NCI-H1417 (cell line): ENCODE data around the gene SPIN1.

Source experiments
- DNase-seq, 3 experiments: peaks; one replicate each; lab custom pipeline; 2025; lab: John Stamatoyannopoulos, UW

Gene SPIN1

DNA sequence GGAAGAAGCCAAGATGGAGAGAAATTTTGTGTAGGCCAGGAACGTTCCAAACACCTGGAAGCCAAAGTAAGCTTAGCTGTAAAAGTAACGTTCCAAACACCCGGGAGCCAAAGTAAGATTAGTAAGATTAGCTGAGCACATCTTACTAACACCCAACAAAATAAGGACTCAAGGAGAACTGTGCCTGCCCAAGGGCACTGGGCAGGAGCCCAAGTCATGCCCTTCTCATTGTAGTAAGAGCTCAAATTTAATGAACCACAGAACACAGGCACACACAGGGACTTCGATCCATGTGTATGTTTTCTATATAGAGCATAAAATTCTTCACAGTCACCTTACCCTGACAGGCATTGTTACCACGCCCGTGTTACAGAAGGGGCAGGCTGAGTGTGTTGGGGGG, 110.6 kb downstream of the SPIN1 start:
- no peak for DNase-seq

GRCh38 chr9:88501086-88501485, 112.8 kb downstream of the SPIN1 start:
- DNase-seq = no peak

GRCh38 chr9:88502552-88503034, 114.3 kb downstream of the SPIN1 start:
- no peak for DNase-seq

DNA sequence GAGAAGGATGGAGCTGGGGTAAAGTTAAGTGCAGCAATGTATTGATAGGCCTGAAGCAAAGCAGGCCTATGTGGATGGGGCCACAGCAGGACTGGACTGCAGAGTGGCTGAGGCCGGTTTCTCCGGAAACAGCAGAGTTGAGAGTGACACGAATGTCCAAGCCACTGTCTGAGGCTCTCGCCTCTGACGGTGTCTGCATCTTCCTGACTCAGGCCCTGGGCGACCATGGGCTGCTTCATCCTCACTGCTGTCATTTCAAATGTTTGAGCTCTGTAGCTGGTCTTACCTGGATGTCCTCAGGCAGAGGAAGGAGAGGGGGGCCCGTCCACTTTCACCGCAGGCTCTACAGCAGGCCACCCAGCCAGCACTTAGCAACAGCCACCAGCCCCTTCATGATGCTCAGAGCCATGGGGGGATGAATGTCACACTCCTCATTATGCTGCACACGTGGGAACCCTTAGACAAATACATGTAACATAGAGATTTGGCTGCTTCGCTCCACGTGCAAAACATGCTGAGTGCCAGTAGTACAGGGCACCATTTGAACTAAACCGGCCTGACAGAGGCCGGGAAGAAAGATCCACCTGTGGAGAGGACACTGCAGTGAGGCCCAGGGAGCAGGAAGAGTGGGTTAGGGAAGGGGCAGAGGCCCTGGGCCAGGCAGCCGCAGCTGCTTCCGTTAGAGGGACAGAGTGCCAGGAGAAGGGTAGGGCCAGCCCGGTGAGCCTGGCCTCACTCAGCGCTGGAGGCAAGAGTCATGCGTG, 115.0 kb downstream of the SPIN1 start:
- no peak for DNase-seq

GRCh38 chr9:88503845-88504764, 115.9 kb downstream of the SPIN1 start:
- no peak for DNase-seq

- no peak for DNase-seq
Measured at GRCh38 chr9:88508326-88508725, 120.1 kb downstream of the SPIN1 start.

DNA sequence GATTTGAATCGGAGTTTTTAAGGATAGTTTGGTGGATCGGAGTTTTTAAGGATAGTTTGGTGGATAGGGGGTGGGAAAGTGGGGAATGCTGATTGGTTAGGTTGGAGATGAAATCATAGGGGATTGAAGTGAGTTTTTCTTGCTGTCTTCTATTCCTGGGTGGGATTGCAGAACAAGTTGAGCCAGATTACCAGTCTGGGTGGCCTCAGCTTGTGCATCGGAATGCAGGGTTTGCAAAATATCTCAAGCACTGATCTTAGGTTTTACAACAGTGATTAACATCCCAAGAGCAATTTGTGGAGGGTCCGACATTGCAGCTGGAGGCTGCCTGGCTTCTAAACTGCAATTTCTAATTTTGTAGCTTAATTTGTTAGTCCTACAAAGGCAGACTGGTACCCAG, 123.7 kb downstream of the SPIN1 start:
- no peak for DNase-seq

DNA sequence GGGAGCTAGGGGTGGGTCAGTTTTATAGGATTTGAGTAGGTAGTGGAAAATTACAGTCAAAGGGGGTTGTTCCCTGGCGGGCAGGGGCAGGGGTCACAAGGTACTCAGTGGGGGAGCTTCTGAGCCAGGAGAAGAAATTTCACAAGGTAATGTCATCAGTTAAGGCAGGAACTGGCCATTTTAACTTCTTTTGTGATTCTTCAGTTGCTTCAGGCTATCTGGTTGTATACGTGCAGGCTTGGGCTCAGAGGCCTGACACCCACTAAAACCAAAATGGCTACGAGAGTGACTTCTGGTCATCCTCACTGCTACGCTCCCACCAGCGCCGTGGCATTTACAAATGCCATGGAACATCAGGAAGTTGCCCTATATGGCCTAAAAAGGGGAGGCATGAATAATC, 126.0 kb downstream of the SPIN1 start:
- DNase-seq = no peak

DNA sequence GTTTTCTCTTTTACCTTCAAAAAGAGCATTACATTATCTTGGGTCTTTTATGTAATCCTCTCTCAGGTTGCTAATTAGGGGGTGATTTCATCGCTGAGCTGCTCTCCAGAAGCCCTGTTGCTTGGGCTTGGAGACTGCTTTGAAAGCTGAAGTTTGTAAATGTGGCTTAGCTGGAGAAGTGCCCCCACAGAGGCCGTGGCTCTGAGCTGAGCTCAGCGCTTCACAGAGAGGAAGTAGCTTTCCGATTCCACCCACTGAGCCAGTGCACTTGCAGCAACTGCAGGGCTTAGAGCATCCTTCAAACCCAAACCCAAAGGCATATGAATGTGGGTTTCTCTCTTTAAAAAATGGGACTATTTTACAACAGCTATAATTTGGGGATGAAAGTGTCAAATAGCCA, 133.1 kb downstream of the SPIN1 start:
- DNase-seq = no peak

- no peak for DNase-seq
Measured at GRCh38 chr9:88522360-88522759, 134.1 kb downstream of the SPIN1 start.

DNA sequence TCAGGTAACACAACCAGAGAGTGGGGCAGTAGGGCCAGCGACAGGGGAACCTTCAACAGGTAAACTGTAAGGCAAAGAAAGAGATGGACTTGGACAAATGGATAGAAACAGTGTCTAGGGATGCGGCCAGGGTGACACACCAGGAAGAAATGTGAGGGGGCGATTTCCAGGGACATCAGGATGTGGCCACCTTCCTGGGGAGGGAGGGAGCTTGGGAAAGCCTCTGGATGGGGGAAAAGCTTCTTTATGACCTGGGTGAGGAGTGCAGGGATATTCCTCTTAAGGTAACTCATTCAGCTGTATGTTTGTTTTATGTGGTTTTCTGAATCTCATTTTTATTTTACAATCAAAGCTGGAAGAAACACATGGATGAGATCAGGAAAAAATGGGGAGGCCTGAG, 134.8 kb downstream of the SPIN1 start:
- DNase-seq = no peak

DNA sequence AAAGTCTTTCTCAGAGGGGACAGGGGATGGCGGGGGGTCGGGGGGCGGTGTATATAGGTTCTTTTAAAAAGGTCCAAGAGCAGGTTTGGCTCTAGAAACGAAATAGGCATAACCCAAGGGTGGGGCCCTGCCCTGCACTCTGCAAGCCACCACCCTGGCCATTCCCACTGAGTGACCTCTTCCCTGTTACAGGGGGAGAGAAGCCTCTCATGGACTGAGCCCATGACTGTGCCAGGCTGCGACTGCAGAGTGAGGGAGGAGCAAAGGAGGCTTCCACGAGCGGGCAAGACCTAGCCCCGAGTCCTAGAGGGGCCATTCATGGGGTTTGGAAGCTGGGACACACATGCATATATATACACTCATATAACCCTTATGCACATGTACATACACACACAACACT, 136.7 kb downstream of the SPIN1 start:
- DNase-seq = no peak

GRCh38 chr9:88527618-88528017, 139.4 kb downstream of the SPIN1 start:
- DNase-seq = no peak
